Activated naive CD8-positive, alpha-beta T cell treated with anti-CD3 and anti-CD28 coated beads, Interleukin-2, amount 10 ng/mL, durations not matched to agents 7 days and 5 days (primary cell): Measurements from ENCODE around the gene TNP1. TPM values are rescaled to one million over a fixed set of nuclear protein-coding genes. Genes with fewer than 3 reads are reported as not detected.

Experiments used
- ATAC-seq: fragments of 150-1000 bp; cut with Tn5 transposase; one replicate; pipeline ENCODE4 v1.10.0; 2021; ENCODE audit warnings: low read depth, moderate library complexity
- POLR2A ChIA-PET: fragments of 350-600 bp; sonication (Branson Sonifier 250); formaldehyde crosslinking; loops from one replicate; lab custom pipeline; 2021; ENCODE audit warnings: antibody characterized with exemption; lab: Charles Lee
- DNase-seq: peaks from one replicate; pipeline ENCODE4 v3.0.0; 2021
- H3K27ac Mint-ChIP-seq: one replicate; pipeline ENCODE4 v1.8.0; 2022; ENCODE audit warnings: mild to moderate bottlenecking, mixed read lengths
- H3K27me3 Mint-ChIP-seq: one replicate; pipeline ENCODE4 v1.8.0; 2022; ENCODE audit warnings: mild to moderate bottlenecking, moderate library complexity, mixed read lengths
- H3K36me3 Mint-ChIP-seq: one replicate; pipeline ENCODE4 v1.8.0; 2021; ENCODE audit warnings: mild to moderate bottlenecking, mixed read lengths
- H3K4me1 Mint-ChIP-seq: one replicate; pipeline ENCODE4 v1.8.0; 2021; ENCODE audit warnings: mixed read lengths
- H3K4me3 Mint-ChIP-seq: one replicate; pipeline ENCODE4 v1.8.0; 2022; ENCODE audit warnings: mild to moderate bottlenecking, moderate library complexity, mixed read lengths
- H3K9me3 Mint-ChIP-seq: one replicate; pipeline ENCODE4 v1.8.0; 2021; ENCODE audit warnings: mixed read lengths
- total RNA-seq, 2 experiments: library from RNA; stranded (reverse); gene quantifications; one replicate each; pipeline ENCODE4 v1.2.3, GENCODE V29; 2021

Gene TNP1
- total RNA-seq, 2 experiments from 2014 or later, result not detected

DNA sequence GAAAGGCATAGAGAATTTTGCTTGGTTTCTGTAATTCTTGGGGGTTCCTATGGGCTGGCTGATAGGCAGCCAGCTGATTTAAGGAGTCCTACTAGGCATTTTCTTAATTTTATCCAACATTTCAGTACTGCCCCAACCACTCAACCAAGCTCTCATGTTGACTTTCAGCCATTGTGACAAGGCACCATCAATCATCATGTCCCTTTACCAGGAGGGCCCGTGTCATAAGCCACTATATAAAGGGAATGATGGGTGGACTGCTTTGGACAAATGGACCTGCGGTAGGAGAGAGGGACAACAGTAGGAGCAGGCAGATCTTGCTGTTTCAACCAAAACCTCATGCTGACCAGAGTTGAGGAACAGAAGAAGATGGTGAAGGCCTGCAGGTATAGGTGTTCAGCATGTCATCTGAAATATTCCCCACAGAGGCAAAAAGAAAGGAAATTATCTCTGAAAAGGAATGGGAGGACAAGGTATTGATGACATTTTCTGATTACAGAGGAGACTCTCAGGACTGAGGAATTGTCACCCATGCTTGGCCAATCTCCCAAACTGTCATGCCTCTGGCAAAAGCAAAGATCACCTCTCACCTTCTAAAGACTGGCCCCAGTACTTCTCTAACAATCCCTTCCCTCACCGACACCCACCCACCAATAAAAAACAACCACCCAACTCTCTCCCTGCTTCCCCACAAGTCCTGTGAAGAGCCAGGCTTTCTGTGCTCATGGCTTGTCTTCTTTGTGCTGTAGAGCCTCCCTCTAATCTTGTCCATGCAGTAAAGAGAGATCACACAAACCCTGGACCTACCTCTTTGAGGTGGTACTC is 10.9 kb upstream of the TNP1 start:
- Mint-ChIP-seq H3K27me3 (peaks cover 8% of the 10 kb centered on the region), H3K36me3 (peaks cover 10% of the 10 kb centered on the region), H3K4me1 (peaks cover 32% of the 10 kb centered on the region), H3K27ac (no peak overlapping the region), H3K9me3 (peaks cover 4% of the 10 kb centered on the region), H3K4me3 (no peak overlapping the region)
- POLR2A ChIA-PET, result interaction anchor here (0.6 kb wide), 1 partner anchor 43 kb away, joined by 3 read pairs; no protein-coding TSS in a partner anchor
- ATAC-seq (no peak), DNase-seq (no peak)

DNA sequence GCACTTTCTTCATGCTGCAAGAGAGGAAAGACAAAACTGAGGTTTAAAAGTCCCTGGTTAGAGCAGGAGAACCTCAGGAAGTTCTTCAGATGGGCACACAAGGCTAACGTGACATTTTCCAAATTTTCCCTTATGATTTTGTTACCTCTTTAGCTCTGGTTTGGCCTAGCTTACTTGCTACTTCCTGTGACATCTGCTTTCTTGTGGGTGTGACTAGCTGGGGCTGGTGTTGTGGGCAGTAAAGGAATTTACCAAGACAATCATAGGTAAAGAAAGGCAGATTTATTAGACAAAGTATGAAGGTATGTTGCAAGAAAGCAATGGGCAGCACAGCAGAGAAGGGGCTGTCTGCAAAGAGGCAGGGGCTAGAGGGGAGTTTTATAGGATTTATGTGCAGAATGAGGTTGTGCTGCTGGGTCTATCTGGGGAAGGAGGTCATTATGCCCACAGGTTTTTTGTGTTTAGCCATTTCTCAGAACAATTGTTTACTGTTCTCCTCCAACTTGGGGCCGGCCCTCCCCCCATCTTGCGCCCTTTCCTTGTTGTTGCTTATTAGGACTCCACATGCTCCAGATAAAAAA is 6.7 kb upstream of the TNP1 start:
- ATAC-seq, result peak; percentile 85

DNA sequence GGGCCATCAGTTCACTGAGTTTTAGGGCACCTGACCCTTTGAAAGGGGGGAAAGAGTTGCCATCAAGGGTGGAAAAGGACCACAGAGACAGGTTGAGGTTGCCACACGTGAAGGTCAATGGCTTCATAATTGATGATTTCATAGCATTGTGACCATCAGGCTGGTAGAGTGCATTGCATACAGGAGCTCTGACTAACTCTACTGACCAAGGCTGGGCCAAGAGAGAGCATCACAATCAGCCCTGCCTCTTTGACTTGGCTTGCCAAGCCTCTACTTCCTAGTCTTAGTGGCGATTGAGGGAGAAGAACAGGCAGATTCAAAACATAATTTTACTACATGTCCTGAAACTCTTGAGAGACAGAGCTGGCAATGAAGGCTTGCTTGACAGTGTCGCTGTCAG is 5.8 kb upstream of the TNP1 start:
- peak overlapping the region; percentile 46 for H3K27ac Mint-ChIP-seq
- POLR2A ChIA-PET, result no interaction called here

More for the DNA sequence above, 6.7 kb upstream of the TNP1 start:
- peaks cover 6% of the 10 kb centered on the region for H3K36me3 Mint-ChIP-seq
- H3K4me1 Mint-ChIP-seq, result peaks cover 34% of the 10 kb centered on the region
- peak overlapping the region; percentile 42 for H3K4me3 Mint-ChIP-seq
- peak overlapping the region; percentile 81 for H3K27ac Mint-ChIP-seq
- peaks cover 4% of the 10 kb centered on the region for H3K9me3 Mint-ChIP-seq
- H3K27me3 Mint-ChIP-seq, result peaks cover 2% of the 10 kb centered on the region
- DNase-seq, result no peak
- POLR2A ChIA-PET, result interaction anchor here (1.0 to 1.4 kb wide), 2 partner anchors 9 to 16 kb away, joined by 3 to 7 read pairs; no protein-coding TSS in a partner anchor

DNA sequence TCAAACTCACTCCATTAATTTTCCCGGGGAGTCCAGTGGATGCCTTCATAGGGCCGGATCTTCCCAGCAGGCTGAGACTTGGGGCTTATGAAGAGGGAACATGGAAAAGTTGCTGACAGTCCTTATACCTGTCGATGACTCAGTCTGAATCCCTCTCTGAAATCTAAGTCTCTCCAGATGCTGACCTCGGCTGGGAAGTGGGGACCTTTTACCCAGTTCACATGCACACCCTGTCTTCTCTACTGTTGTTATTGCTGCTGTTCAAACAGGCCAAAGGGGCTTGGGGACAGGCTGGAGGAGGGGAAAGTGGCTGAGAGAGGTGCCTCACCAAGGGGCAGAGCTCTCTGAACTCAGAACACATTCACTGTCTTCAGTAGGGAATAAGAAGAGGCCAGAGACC is 4.1 kb upstream of the TNP1 start:
- Mint-ChIP-seq H3K4me1 (peaks cover 39% of the 10 kb centered on the region), H3K4me3 (no peak overlapping the region), H3K27ac (no peak overlapping the region), H3K27me3 (peaks cover 5% of the 10 kb centered on the region), H3K36me3 (peaks cover 9% of the 10 kb centered on the region), H3K9me3 (peaks cover 3% of the 10 kb centered on the region)
- POLR2A ChIA-PET, result no interaction called here
- DNase-seq (no peak), ATAC-seq (no peak)

More for the DNA sequence above, 5.8 kb upstream of the TNP1 start:
- Mint-ChIP-seq H3K27me3 (peaks cover 5% of the 10 kb centered on the region), H3K9me3 (peaks cover 4% of the 10 kb centered on the region), H3K36me3 (peaks cover 10% of the 10 kb centered on the region), H3K4me3 (no peak overlapping the region), H3K4me1 (peaks cover 36% of the 10 kb centered on the region)
- ATAC-seq, result no peak
- DNase-seq, result no peak

DNA sequence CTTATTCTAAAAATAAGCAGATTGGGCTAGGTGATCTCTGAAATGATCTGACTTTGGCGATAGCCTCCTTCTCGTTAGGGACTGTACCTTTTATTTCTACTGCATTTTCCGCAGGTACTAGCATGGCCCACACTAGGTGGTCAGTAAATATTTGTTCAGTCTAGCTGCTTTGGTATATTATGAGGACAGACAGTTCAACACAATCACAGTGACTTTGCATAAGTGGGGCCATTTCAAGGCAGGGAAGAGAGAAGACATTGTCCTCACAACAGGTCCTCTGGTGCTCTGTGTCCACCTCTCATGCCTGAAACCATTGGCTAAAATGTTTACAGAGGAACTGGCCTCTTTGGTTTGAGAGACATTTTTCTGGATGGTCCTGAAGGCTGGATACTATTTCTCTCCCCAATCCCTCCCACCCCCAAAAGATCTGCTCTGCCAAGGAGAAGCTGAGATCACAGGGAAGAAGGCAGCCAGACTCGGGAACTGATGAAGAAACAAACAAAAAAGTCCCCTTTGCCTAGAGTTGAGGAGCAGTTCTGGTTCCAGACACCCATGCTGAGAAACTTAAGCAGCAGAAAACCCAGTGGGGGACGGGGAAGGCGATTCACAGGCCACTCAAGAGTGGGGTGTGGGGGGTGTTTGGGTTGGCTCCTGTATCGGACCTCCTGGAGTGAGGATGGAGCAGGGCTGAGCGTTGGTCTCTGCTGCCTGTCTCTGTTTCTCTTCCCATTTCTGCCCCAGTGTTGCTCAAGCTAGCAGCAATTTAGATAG is 2.9 kb upstream of the TNP1 start:
- Mint-ChIP-seq H3K27ac (no peak overlapping the region), H3K9me3 (peaks cover 3% of the 10 kb centered on the region), H3K36me3 (peaks cover 6% of the 10 kb centered on the region), H3K27me3 (peaks cover 5% of the 10 kb centered on the region), H3K4me1 (peaks cover 41% of the 10 kb centered on the region), H3K4me3 (no peak overlapping the region)
- POLR2A ChIA-PET, result no interaction called here
- ATAC-seq (no peak), DNase-seq (no peak)

DNA sequence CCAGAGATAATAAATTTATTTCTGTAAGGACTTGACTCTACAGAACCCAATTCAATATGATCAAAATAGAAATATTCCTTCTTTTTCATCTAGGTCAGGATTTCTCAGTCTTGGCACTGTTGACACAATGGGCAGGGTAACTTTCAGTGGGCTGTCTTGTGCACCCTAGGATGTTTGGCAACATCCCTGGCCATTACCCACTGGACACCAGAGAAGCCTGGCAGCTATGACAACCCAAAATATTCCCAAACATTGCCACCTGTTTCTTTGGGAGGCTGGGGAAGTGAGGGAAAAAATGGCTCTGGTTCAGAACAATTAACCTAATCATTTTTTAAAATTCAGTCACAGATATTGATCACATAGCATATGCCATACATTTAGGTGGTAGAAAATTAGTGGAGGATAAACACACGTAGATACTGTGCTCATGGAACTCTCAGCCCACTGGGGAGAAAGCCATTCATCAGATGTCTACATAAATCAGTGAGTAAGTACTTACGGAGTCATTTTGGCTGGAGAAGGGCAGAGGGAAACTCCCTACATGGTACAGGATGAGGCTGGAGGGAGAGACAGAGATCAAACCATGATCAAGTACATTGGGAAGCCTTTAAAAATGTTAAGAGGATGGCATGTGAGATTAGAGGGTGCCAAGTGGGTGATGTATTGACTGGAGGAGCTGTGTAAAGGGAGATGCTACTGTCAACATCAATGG is 718 bp upstream of the TNP1 start:
- no peak overlapping the region for H3K27ac Mint-ChIP-seq
- peaks cover 3% of the 10 kb centered on the region for H3K9me3 Mint-ChIP-seq
- H3K27me3 Mint-ChIP-seq, result peaks cover 5% of the 10 kb centered on the region
- POLR2A ChIA-PET, result no interaction called here
- H3K36me3 Mint-ChIP-seq, result peaks cover 4% of the 10 kb centered on the region
- ATAC-seq (no peak), DNase-seq (no peak)
- peaks cover 33% of the 10 kb centered on the region for H3K4me1 Mint-ChIP-seq
- H3K4me3 Mint-ChIP-seq, result no peak overlapping the region

DNA sequence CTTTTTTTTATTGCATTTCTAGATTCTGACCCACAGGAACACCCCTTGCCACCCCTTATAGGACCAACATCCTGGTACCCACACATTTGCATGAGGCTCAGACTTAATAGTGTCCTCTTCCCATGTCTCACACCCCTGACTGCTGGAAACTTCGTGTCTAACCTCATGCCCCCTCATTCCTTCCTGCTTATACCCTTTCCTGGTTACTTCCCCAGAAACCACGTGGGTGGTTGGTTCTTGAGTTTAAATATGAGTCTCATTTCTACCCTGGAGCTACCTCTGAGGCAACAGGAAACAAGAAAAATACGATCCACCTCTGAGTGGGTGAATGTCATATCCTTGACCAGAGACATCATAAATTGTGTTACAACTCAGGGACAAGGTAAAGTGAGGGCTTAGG is 1.6 kb downstream of the TNP1 start:
- Mint-ChIP-seq H3K9me3 (peaks cover 3% of the 10 kb centered on the region), H3K36me3 (peaks cover 4% of the 10 kb centered on the region), H3K27ac (peak overlapping the region; percentile 86), H3K27me3 (peaks cover 5% of the 10 kb centered on the region), H3K4me3 (peak overlapping the region; percentile 20), H3K4me1 (peaks cover 28% of the 10 kb centered on the region)
- POLR2A ChIA-PET, result interaction anchor here (0.8 to 1.4 kb wide), 2 partner anchors 8 to 232 kb away, joined by 3 to 7 read pairs; no protein-coding TSS in a partner anchor
- DNase-seq (no peak), ATAC-seq (peak; percentile 35)

DNA sequence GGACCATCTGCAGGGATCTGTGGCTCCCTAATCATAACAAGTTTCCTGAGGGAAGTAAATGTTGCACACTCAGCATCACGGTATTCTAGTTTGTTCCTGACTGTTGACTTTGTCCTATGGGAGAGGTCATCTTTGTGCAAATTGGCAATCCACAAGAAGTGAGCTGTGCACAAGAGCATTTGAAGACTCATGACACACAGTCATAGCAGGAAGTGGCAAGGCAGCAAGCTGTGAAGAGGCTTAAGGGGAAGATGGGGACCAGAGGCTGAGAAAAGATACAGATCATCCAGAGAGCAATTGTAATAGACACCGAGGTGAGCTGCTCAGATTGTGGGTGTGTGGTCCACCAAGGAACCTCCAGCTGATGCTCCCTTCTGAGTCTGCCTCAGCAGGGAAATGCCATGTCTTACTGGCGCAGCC is 2.7 kb downstream of the TNP1 start:
- H3K27me3 Mint-ChIP-seq, result peaks cover 5% of the 10 kb centered on the region
- H3K4me1 Mint-ChIP-seq, result peaks cover 26% of the 10 kb centered on the region
- peak overlapping the region; percentile 9 for H3K4me3 Mint-ChIP-seq
- peaks cover 3% of the 10 kb centered on the region for H3K9me3 Mint-ChIP-seq
- peak; percentile 54 for DNase-seq
- POLR2A ChIA-PET, result interaction anchor here (0.7 to 1.4 kb wide), 4 partner anchors 10 to 28 kb away, joined by 3 to 7 read pairs (median 4); no protein-coding TSS in a partner anchor
- peak overlapping the region; percentile 86 for H3K27ac Mint-ChIP-seq
- peak; percentile 96 for ATAC-seq
- peaks cover 4% of the 10 kb centered on the region for H3K36me3 Mint-ChIP-seq

DNA sequence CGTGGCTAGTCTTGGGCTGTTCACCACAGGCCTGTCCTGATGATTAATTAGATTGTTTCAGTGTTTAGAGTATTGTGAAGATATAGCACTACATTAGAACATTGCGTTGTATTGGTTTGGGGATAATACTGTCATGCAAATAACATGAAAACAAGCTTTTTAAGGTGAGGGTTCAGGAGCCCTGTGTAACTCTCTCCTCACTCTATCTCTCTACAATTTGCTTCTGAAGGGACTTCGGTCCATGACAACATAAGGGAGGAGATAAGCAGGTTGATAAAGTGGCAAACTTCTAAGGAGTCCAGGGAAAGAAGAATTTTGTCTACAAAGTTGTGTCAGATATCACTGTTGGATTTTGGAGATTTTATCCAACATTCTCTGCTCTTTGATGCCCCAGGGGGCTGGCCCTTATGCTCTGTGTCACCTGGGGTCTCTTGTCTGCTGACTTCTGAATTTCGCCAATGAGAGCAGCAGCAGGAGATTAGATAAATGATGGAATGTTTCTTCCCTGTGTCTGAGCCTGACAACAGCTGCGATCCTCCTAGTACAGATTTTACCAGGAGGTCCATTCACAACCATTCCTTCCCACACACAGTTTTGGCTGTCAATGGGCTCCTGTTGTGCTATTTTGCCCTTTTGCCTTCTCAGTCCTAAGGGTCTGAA is 3.3 kb downstream of the TNP1 start:
- Mint-ChIP-seq H3K36me3 (peaks cover 4% of the 10 kb centered on the region), H3K4me1 (peaks cover 30% of the 10 kb centered on the region), H3K4me3 (no peak overlapping the region), H3K9me3 (peaks cover 3% of the 10 kb centered on the region), H3K27ac (peak overlapping the region; percentile 86), H3K27me3 (peaks cover 5% of the 10 kb centered on the region)
- ATAC-seq, result no peak
- POLR2A ChIA-PET, result no interaction called here
- DNase-seq, result no peak

DNA sequence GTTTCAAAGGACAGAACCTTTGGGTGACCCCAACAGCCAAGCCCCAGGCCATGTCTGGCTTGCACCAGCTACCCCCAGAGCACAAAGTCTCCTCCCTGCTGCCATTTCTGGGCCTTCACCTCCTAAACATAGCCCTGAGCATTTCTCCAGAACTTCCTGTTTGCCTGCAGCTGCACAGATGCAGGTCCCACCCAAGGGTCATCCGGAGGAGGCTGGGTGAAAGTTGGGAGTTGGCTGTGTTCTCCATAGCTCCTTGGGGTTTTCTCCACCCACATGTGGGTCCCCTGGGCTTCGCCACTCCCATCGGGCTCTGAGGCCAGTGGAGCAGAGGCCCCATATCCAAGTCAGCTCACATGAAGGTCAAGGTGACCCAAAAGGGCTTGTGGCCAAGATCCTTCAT is 4.3 kb downstream of the TNP1 start:
- Mint-ChIP-seq H3K27me3 (peaks cover 5% of the 10 kb centered on the region), H3K4me3 (no peak overlapping the region), H3K36me3 (no peaks in the 10 kb centered on the region), H3K27ac (no peak overlapping the region), H3K4me1 (peaks cover 28% of the 10 kb centered on the region), H3K9me3 (no peaks in the 10 kb centered on the region)
- no peak for DNase-seq
- ATAC-seq, result no peak
- POLR2A ChIA-PET, result interaction anchor here (0.6 kb wide), 1 partner anchor 63 kb away, joined by 4 read pairs; no protein-coding TSS in a partner anchor

DNA sequence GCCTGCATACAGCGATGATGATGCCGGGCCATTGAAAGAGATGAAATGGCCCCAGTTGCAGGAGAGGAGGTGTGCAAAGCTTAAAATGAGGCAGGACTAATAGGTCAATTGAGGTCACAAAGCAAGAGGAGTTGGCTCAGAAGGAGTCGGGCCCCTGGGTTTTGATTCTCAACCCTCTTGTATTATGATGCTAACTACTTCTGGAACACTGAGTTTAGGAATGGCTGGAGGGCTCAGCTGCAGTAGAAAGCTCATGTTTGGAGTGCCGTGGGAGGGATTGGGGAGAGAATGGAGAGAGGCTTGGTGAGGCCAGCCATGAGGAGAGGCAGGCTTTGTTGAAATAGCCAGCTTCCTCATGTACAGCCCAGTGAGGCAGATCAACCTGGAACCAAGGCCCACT is 4.8 kb downstream of the TNP1 start:
- no peak for ATAC-seq
- POLR2A ChIA-PET, result interaction anchor here (0.6 kb wide), 1 partner anchor 63 kb away, joined by 4 read pairs; no protein-coding TSS in a partner anchor
- no peak for DNase-seq
- Mint-ChIP-seq H3K27ac (no peak overlapping the region), H3K9me3 (no peaks in the 10 kb centered on the region), H3K36me3 (no peaks in the 10 kb centered on the region), H3K4me1 (peaks cover 30% of the 10 kb centered on the region), H3K27me3 (peaks cover 5% of the 10 kb centered on the region), H3K4me3 (no peak overlapping the region)

DNA sequence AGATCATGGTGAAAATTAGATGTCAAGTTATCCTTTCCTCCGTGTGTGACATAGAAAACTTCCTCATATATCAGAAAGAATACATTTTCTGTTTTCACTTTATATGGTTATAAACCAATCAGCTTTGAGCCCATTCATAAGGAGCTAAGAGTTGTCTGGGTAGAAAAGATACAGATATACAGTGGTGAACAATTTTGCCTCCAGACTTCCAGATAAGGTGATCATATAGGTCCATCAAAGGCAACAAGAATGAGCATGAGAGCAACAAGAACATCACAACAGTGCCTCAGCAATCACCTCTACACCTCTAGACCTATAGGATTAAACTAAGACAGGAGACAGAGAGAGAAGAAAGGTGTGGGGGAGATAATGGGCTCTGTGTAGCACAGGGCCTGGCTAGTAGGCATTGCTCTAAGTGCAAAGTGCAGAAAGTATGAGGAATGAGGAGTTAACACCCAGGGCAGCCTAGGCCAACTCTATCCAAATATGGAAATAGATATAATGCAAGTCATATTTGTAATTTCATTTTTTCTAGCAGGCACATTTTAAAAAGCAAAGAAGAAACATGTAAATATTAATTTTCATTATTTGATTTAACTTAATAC is 8.3 kb downstream of the TNP1 start:
- Mint-ChIP-seq H3K27me3 (peaks cover 21% of the 10 kb centered on the region), H3K36me3 (peaks cover 3% of the 10 kb centered on the region), H3K27ac (peak overlapping the region; percentile 1), H3K4me3 (no peak overlapping the region), H3K4me1 (peaks cover 7% of the 10 kb centered on the region), H3K9me3 (no peaks in the 10 kb centered on the region)
- DNase-seq, result no peak
- POLR2A ChIA-PET, result interaction anchor here (0.8 kb wide), 1 partner anchor 15 kb away, joined by 3 read pairs; no protein-coding TSS in a partner anchor
- no peak for ATAC-seq
